ENCODE measurements around the gene FGF9. TPM values are rescaled to one million over a fixed set of nuclear protein-coding genes. Genes with fewer than 3 reads are reported as not detected.

FGF9 gene
- total RNA-seq, 1 experiment from 2014 or later = 0.03 TPM

DNA sequence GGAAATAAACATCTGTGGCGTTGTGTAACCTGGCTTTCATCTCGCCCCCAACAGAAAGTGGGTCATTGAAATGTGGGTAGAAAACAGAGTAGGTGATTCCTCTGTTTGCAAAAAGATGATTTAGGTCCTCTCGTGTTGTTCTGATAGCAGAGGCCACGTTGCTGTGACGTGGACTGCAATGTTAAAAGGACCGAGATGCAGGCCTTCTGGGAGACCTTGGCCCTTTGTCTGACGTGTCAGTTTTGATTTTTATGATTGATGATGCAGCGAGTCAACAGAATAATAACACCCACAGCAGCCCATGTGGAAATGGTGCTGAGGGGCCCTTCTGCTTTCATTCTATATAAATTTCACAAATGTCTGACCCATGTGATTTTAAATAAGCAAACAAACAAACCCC is 68.9 kb downstream of the FGF9 start:
- in situ Hi-C loops (cut with HindIII; ENCODE audit: low pct_unique_long_range_greater_than_20kb, low sequenced_read_pairs) = no loop called here
- DNase-seq (ENCODE audit: low read depth, low spot score) = no peak

- no peak for DNase-seq (ENCODE audit: low read depth, low spot score)
- in situ Hi-C loops (cut with HindIII; ENCODE audit: low pct_unique_long_range_greater_than_20kb, low sequenced_read_pairs) = no loop called here
These were observed 70.6 kb downstream of the FGF9 start for GRCh38 chr13:21741396-21741979.

GRCh38 chr13:21742096-21742495 is 71.2 kb downstream of the FGF9 start:
- in situ Hi-C loops (cut with HindIII; ENCODE audit: low pct_unique_long_range_greater_than_20kb, low sequenced_read_pairs) = no loop called here
- DNase-seq (ENCODE audit: low read depth, low spot score) = no peak

- DNase-seq (ENCODE audit: low read depth, low spot score) = no peak
- in situ Hi-C loops (cut with HindIII; ENCODE audit: low pct_unique_long_range_greater_than_20kb, low sequenced_read_pairs) = no loop called here
These were observed 73.3 kb downstream of the FGF9 start for GRCh38 chr13:21744149-21744548.

- DNase-seq (ENCODE audit: low read depth, low spot score) = no peak
- in situ Hi-C loops (cut with HindIII; ENCODE audit: low pct_unique_long_range_greater_than_20kb, low sequenced_read_pairs) = no loop called here
These were observed 74.4 kb downstream of the FGF9 start for GRCh38 chr13:21745307-21745706.

GRCh38 chr13:21747456-21747855 is 76.6 kb downstream of the FGF9 start:
- in situ Hi-C loops (cut with HindIII; ENCODE audit: low pct_unique_long_range_greater_than_20kb, low sequenced_read_pairs) = no loop called here
- DNase-seq (ENCODE audit: low read depth, low spot score) = no peak

GRCh38 chr13:21748166-21748565 is 77.3 kb downstream of the FGF9 start:
- no peak for DNase-seq (ENCODE audit: low read depth, low spot score)
- in situ Hi-C loops (cut with HindIII; ENCODE audit: low pct_unique_long_range_greater_than_20kb, low sequenced_read_pairs) = no loop called here

GRCh38 chr13:21749410-21749809 is 78.5 kb downstream of the FGF9 start:
- in situ Hi-C loops (cut with HindIII; ENCODE audit: low pct_unique_long_range_greater_than_20kb, low sequenced_read_pairs) = no loop called here
- DNase-seq (ENCODE audit: low read depth, low spot score) = no peak

GRCh38 chr13:21752501-21752900 is 81.6 kb downstream of the FGF9 start:
- DNase-seq (ENCODE audit: low read depth, low spot score) = no peak
- in situ Hi-C loops (cut with HindIII; ENCODE audit: low pct_unique_long_range_greater_than_20kb, low sequenced_read_pairs) = no loop called here

GRCh38 chr13:21753117-21753729 is 82.3 kb downstream of the FGF9 start:
- in situ Hi-C loops (cut with HindIII; ENCODE audit: low pct_unique_long_range_greater_than_20kb, low sequenced_read_pairs) = no loop called here
- no peak for DNase-seq (ENCODE audit: low read depth, low spot score)

Other genes starting within 250 kb of the FGF9 start
- 121 and 131 TPM in 2 replicates for gene ZDHHC20, start 211.8 kb upstream of the FGF9 start, total RNA-seq (2014; rRNA removed; shearing (Covaris generic))
- gene MICU2, start 66.9 kb upstream of the FGF9 start, total RNA-seq (2014; rRNA removed; shearing (Covaris generic)) = 65.3 and 66.9 TPM in 2 replicates

Measured in SK-MEL-5 (cell line).